IMR-90 (cell line): ENCODE results near the gene CCNQ.

Source experiments
- BHLHE40 ChIP-seq: fragments of 150-350 bp; IDR thresholded peaks from 2 replicates; pipeline ENCODE4 v1.6.1; 2016; ENCODE audit warnings: mild to moderate bottlenecking, low read depth, low read length
- CHD1 ChIP-seq: IDR thresholded peaks from 2 replicates; pipeline ENCODE4 v1.6.1; 2012; ENCODE audit warnings: low read depth, low read length, improper control_type of control experiment
- CTCF ChIP-seq: conservative IDR thresholded peaks from 2 replicates; pipeline ENCODE4 v1.5.1; 2012; ENCODE audit warnings: mild to moderate bottlenecking, low read depth, low read length, improper control_type of control experiment
- ELK1 ChIP-seq: fragments of 150-350 bp; IDR thresholded peaks from 2 replicates; pipeline ENCODE4 v1.6.1; 2016; ENCODE audit warnings: low read depth, mild to moderate bottlenecking, low read length, moderate library complexity, borderline replicate concordance
- FOS ChIP-seq: fragments of 150-350 bp; IDR thresholded peaks from 2 replicates; pipeline ENCODE4 v1.6.1; 2016; ENCODE audit warnings: low read depth, low read length
- MAZ ChIP-seq: IDR thresholded peaks from 2 replicates; pipeline ENCODE4 v1.6.1; 2012; ENCODE audit warnings: low read depth, mild to moderate bottlenecking, low read length, improper control_type of control experiment, moderate library complexity, borderline replicate concordance
- MXI1 ChIP-seq: IDR thresholded peaks from 2 replicates; pipeline ENCODE4 v1.6.1; 2012; ENCODE audit warnings: low read depth, mild to moderate bottlenecking, low read length, moderate library complexity, borderline replicate concordance
- NFE2L2 ChIP-seq: fragments of 150-350 bp; IDR thresholded peaks from 2 replicates; pipeline ENCODE4 v1.6.1; 2016; ENCODE audit warnings: low read depth, mild to moderate bottlenecking, low read length
- POLR2A ChIP-seq: IDR thresholded peaks from 2 replicates; pipeline ENCODE4 v1.6.1; 2012; ENCODE audit warnings: mild to moderate bottlenecking, low read depth, low read length
- RAD21 ChIP-seq: IDR thresholded peaks from 2 replicates; pipeline ENCODE4 v1.6.1; 2012; ENCODE audit warnings: low read length, improper control_type of control experiment
- SMC3 ChIP-seq: fragments of 150-350 bp; IDR thresholded peaks from 2 replicates; pipeline ENCODE4 v1.6.1; 2016; ENCODE audit warnings: low read depth, mild to moderate bottlenecking, antibody characterized with exemption, low read length, moderate library complexity
- USF2 ChIP-seq: fragments of 150-350 bp; IDR thresholded peaks from 2 replicates; pipeline ENCODE4 v1.6.1; 2017; ENCODE audit warnings: mild to moderate bottlenecking, antibody characterized with exemption, low read length, low read depth

- TF ChIP-seq USF2 (no peak), CTCF (no peak), POLR2A (no peak), MXI1 (no peak), MAZ (no peak), CHD1 (no peak), RAD21 (no peak), NFE2L2 (no peak), SMC3 (no peak), ELK1 (no peak), BHLHE40 (no peak), FOS (no peak)
Observed at GRCh38 chrX:153624196-153625091, 25.5 kb upstream of the CCNQ start.
